K562 (cell line): Measurements from ENCODE around the gene PATL1. TPM values are rescaled to one million over a fixed set of nuclear protein-coding genes. Genes with fewer than 3 reads are reported as not detected.

Experiments used
- ATF7 ChIP-seq: fragments of 450-650 bp; IDR thresholded peaks from 2 replicates; pipeline ENCODE4 v1.7.1; 2014; ENCODE audit warnings: mild to moderate bottlenecking, moderate library complexity
- BCLAF1 ChIP-seq, 2 experiments: fragments of 450-650 bp in 1 of 2; IDR thresholded peaks; 2 replicates each; pipeline ENCODE4 v1.6.1; 2011 to 2017; ENCODE audit warnings: low read depth in 2 of 2, antibody characterized with exemption in 1 of 2, borderline replicate concordance in 1 of 2, low read length in 1 of 2, mild to moderate bottlenecking in 1 of 2, mixed read lengths in 1 of 2; ENCODE audit not compliant: control insufficient read depth in 1 of 2
- FOXA1 ChIP-seq: fragments of 450-650 bp; IDR thresholded peaks from 2 replicates; pipeline ENCODE4 v1.6.1; 2016; ENCODE audit warnings: mild to moderate bottlenecking, borderline replicate concordance
- HNRNPL ChIP-seq: fragments of 200-400 bp; formaldehyde crosslinking; IDR thresholded peaks from 2 replicates; pipeline ENCODE4 v1.6.1; 2017; ENCODE audit warnings: low read depth, mild to moderate bottlenecking, low read length
- HNRNPLL ChIP-seq: fragments of 200-400 bp; formaldehyde crosslinking; IDR thresholded peaks from 2 replicates; pipeline ENCODE4 v1.6.1; 2017; ENCODE audit warnings: low read length, low read depth, mild to moderate bottlenecking; ENCODE audit not compliant: poor library complexity, severe bottlenecking
- IRF2 ChIP-seq: sonication (generic); formaldehyde crosslinking; IDR thresholded peaks from 2 replicates; pipeline ENCODE4 v1.8.1; 2022; ENCODE audit warnings: mild to moderate bottlenecking, missing genetic modification reagents
- MTA2 ChIP-seq: fragments of 450-650 bp; IDR thresholded peaks from 2 replicates; pipeline ENCODE4 v1.6.1; 2016; ENCODE audit warnings: low read depth
- NONO ChIP-seq, 2 experiments: fragments of 200-400 bp in 1 of 2; fragments of 450-650 bp in 1 of 2; formaldehyde crosslinking in 1 of 2; IDR thresholded peaks; 2 replicates each; pipeline ENCODE4 v1.6.1; 2017; ENCODE audit warnings: low read depth in 2 of 2, mild to moderate bottlenecking in 2 of 2, moderate library complexity in 2 of 2, low read length in 1 of 2
- RAD21 ChIP-seq, 2 experiments: fragments of 250-450 bp in 1 of 2; fragments of 450-650 bp in 1 of 2; sonication (Bioruptor Pico) in 1 of 2; formaldehyde crosslinking in 1 of 2; IDR thresholded peaks in 1 of 2; conservative IDR thresholded peaks in 1 of 2; 2 replicates each; pipeline versions ENCODE4 v1.4.0 to v1.8.0; 2020 to 2022; ENCODE audit warnings: mild to moderate bottlenecking in 2 of 2, moderate library complexity in 1 of 2
- SMAD2 ChIP-seq: fragments of 150-350 bp; IDR thresholded peaks from 2 replicates; pipeline ENCODE4 v1.6.1; 2014; ENCODE audit warnings: low read depth, mild to moderate bottlenecking, low read length
- TEAD4 ChIP-seq, 2 experiments: sonication (generic) in 1 of 2; formaldehyde crosslinking in 1 of 2; IDR thresholded peaks; 2 replicates each; pipeline versions ENCODE4 v1.6.1 to v1.8.0; 2012 to 2022; ENCODE audit warnings: borderline replicate concordance in 1 of 2, inconsistent platforms in 1 of 2, low read length in 1 of 2, mild to moderate bottlenecking in 1 of 2, missing genetic modification reagents in 1 of 2
- TGIF2 ChIP-seq: sonication (generic); formaldehyde crosslinking; IDR thresholded peaks from 2 replicates; pipeline ENCODE4 v1.8.1; 2022; ENCODE audit warnings: mild to moderate bottlenecking, missing genetic modification reagents, moderate library complexity
- U2AF2 ChIP-seq: fragments of 200-400 bp; formaldehyde crosslinking; optimal IDR thresholded peaks from 2 replicates; pipeline ENCODE3; 2017; ENCODE audit warnings: low read depth, mild to moderate bottlenecking, low read length
- ZBTB49 ChIP-seq: sonication (generic); formaldehyde crosslinking; IDR thresholded peaks from 2 replicates; pipeline ENCODE4 v1.8.0; 2022; ENCODE audit warnings: missing genetic modification reagents, mild to moderate bottlenecking, borderline replicate concordance
- ZNF12 ChIP-seq: sonication (generic); formaldehyde crosslinking; IDR thresholded peaks from 2 replicates; pipeline ENCODE4 v1.4.0; 2020; ENCODE audit warnings: mild to moderate bottlenecking, missing genetic modification reagents
- ZNF212 ChIP-seq: fragments of 450-650 bp; formaldehyde crosslinking; IDR thresholded peaks from 2 replicates; pipeline ENCODE4 v1.4.0; 2020; ENCODE audit warnings: mild to moderate bottlenecking
- ZNF274 ChIP-seq: IDR thresholded peaks from 2 replicates; pipeline ENCODE4 v1.6.1; 2011; ENCODE audit warnings: low read depth, mild to moderate bottlenecking, low read length, moderate library complexity, borderline replicate concordance
- ZNF589 ChIP-seq: fragments of 200-800 bp; sonication (Bioruptor generic); IDR thresholded peaks from 2 replicates; pipeline ENCODE4 v1.6.1; 2016; ENCODE audit warnings: low read depth, missing genetic modification characterization, missing compliant biosample characterization
- ZNF778 ChIP-seq: fragments of 450-650 bp; formaldehyde crosslinking; IDR thresholded peaks from 2 replicates; pipeline ENCODE4 v1.4.0; 2020; ENCODE audit warnings: mild to moderate bottlenecking, moderate library complexity
- polyA plus RNA-seq, 8 experiments: library from polyadenylated mRNA; depleted of rRNA in 4 of 8; stranded (reverse) in 5 of 8; unstranded in 3 of 8; fragments of >200 nt; fragmentation: Nextera tagmentation in 2 of 8; fragmentation: Illumina TruSeq in 1 of 8; extraction: Ambion mirVana in 2 of 8; extraction: Trizol in 1 of 8; gene quantifications; 2 replicates each; pipeline versions ENCODE4 v1.2.1 to v1.2.3, GENCODE V29; 2011 to 2014; ENCODE audit warnings: inconsistent platforms in 1 of 8, missing spikeins in 1 of 8
- total RNA-seq, 7 experiments: library from RNA; depleted of rRNA in 6 of 7; stranded (reverse); fragments of >200 nt in 6 of 7; fragmentation: Illumina TruSeq in 2 of 7; extraction: Trizol in 2 of 7; gene quantifications; 2 replicates each; pipeline versions ENCODE4 v1.2.1 to v1.2.3, GENCODE V29; 2011 to 2021; ENCODE audit warnings: low replicate concordance in 1 of 7
- TF ChIP-seq, protein P1 (sequence below): sonication (generic); formaldehyde crosslinking; IDR thresholded peaks from 2 replicates; pipeline ENCODE4 v1.8.1; 2023; ENCODE audit warnings: mild to moderate bottlenecking, missing genetic modification reagents

The PATL1 gene
- total and polyA plus RNA-seq, 9 of the 15 experiments (the other 6 are each of a cell fraction or from before 2014, with no cell fraction given) = 3.2 to 48.0 (median 16.4) TPM

DNA sequence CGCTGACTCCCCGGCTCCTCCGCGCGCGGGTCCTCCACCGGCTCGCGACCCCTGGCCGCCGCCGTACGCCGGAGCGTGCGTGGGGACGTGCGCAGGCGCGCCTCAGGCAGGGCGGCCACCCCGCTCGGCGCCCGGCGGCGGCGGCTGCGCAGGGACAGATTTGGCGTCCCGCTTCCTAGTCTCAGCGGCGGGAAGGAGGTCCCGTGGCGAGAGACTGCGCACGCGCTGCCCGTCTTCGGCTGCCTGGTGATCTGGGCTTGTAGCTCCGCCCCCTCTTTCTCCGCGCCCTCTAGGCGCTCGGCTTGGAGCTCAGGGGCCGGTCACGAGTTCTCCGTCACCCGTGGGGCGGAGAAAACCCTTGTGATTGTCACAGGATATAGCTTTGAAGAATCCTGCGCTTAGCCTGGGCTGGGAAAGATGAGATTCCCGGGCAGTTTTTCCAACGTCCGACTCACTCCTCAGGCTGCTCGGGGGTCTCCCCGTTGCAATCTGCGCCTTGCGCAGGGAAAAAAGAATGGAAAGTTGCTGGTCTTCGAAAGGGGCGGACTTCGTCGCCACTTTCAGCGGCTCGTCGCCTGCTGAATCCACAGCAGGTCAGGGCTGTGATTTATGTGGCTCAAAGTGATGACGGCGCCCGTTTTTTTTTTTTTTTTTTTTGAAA, at the start of gene PATL1 (continued):
- no peak for TF ChIP-seq SMAD2
- TF ChIP-seq ZNF778 (CRISPR knock-in tag) = no peak
- peak; percentile 80 for TF ChIP-seq ZNF589 (CRISPR knock-in tag)
- TF ChIP-seq TEAD4 (IDR thresholded peaks at IDR 0.05; ENCODE audit: low read length) = 0 out of 2 replicates have a peak, but pooled peaks have one; percentile 9
- TF ChIP-seq TEAD4 (CRISPR knock-in tag; IDR thresholded peaks at IDR 0.05; ENCODE audit: borderline replicate concordance) = no peak
- TF ChIP-seq ATF7 = peak; percentile 76; the same call in 1 of the 2 replicates
- TF ChIP-seq HNRNPL = no peak
- peak; percentile 77; the same call in 1 of the 2 replicates for TF ChIP-seq ZNF12 (CRISPR knock-in tag)
- TF ChIP-seq FOXA1 = no peak
- TF ChIP-seq BCLAF1 (IDR thresholded peaks at IDR 0.05; ENCODE audit: borderline replicate concordance in 1 of 2, control insufficient read depth in 1 of 2, low read depth in 2 of 2, low read length in 1 of 2) = no peak
- 0 out of 2 replicates have a peak, but pooled peaks have one; percentile 13 for TF ChIP-seq MTA2
- TF ChIP-seq, protein P1, sequence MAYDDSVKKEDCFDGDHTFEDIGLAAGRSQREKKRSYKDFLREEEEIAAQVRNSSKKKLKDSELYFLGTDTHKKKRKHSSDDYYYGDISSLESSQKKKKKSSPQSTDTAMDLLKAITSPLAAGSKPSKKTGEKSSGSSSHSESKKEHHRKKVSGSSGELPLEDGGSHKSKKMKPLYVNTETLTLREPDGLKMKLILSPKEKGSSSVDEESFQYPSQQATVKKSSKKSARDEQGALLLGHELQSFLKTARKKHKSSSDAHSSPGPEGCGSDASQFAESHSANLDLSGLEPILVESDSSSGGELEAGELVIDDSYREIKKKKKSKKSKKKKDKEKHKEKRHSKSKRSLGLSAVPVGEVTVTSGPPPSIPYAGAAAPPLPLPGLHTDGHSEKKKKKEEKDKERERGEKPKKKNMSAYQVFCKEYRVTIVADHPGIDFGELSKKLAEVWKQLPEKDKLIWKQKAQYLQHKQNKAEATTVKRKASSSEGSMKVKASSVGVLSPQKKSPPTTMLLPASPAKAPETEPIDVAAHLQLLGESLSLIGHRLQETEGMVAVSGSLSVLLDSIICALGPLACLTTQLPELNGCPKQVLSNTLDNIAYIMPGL = no peak
- no peak for TF ChIP-seq U2AF2
- TF ChIP-seq ZNF212 = no peak
- peak; percentile 73 for TF ChIP-seq HNRNPLL
- no peak for TF ChIP-seq ZBTB49 (CRISPR knock-in tag)
- TF ChIP-seq RAD21 (CRISPR knock-in tag; conservative IDR thresholded peaks at IDR 0.05 in 1 of 2, IDR thresholded peaks at IDR 0.05 in 1 of 2) = no peak
- TF ChIP-seq ZNF274 = no peak
- no peak for TF ChIP-seq IRF2 (CRISPR knock-in tag)
- TF ChIP-seq NONO (IDR thresholded peaks at IDR 0.05; ENCODE audit: low read depth in 2 of 2, low read length in 1 of 2) = no peak
- no peak for TF ChIP-seq TGIF2 (CRISPR knock-in tag)
